ENCODE data around the gene MIDN.

Gene MIDN

DNA sequence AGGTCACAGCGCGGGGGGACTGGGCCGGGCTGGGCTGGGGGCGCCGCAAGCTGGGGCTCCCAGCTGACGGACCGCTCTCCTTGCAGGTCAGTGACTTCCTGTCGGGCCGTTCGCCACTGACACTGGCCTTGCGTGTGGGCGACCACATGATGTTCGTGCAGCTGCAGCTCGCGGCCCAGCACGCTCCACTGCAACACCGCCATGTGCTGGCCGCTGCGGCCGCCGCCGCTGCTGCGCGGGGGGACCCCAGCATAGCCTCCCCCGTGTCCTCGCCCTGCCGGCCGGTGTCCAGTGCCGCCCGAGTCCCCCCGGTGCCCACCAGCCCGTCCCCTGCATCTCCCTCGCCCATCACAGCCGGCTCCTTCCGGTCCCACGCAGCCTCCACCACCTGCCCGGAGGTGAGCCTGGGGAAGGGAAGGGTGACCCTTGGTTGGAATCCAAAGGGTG, 5.7 kb downstream of the MIDN start:
- Histone ChIP-seq H2AFZ (ENCODE audit: low read length) (no peak overlapping the region), H3F3A (ENCODE audit: insufficient read depth, low read length) (peaks cover 2% of the 10 kb centered on the region; the same call in 1 of the 2 replicates), H3K4me1 (ENCODE audit: low read length) (peaks cover 4% of the 10 kb centered on the region; the same call in 1 of the 2 replicates), H3K36me3 (replicated peaks; ENCODE audit: insufficient read depth, low read length) (peaks cover 12% of the 10 kb centered on the region; the same call in 1 of the 2 replicates), H3K9ac (ENCODE audit: low read length) (no peak overlapping the region), H4K20me1 (ENCODE audit: insufficient read depth, low read length) (no peaks in the 10 kb centered on the region), H3K27me3 (replicated peaks; ENCODE audit: insufficient read depth, low read length) (no peaks in the 10 kb centered on the region), H3K79me2 (ENCODE audit: low read length) (peaks cover 34% of the 10 kb centered on the region), H3K4me3 (ENCODE audit: low read length) (no peak overlapping the region), H3K9me2 (replicated peaks; ENCODE audit: insufficient read depth, low read length) (no peaks in the 10 kb centered on the region), H3K9me3 (replicated peaks; ENCODE audit: insufficient read depth, low read length) (no peaks in the 10 kb centered on the region), H3K4me2 (ENCODE audit: low read depth, low read length) (no peak overlapping the region), H3K27ac (ENCODE audit: low read length) (no peak overlapping the region)
- no peak for DNase-seq
- TF ChIP-seq EZH2 (optimal IDR thresholded peaks at IDR 0.05; ENCODE audit: low read depth, low read length) (no peak), EZH2phosphoT487 (IDR thresholded peaks at IDR 0.05; ENCODE audit: low read length) (no peak)
- TF ChIP-seq, protein P1, sequence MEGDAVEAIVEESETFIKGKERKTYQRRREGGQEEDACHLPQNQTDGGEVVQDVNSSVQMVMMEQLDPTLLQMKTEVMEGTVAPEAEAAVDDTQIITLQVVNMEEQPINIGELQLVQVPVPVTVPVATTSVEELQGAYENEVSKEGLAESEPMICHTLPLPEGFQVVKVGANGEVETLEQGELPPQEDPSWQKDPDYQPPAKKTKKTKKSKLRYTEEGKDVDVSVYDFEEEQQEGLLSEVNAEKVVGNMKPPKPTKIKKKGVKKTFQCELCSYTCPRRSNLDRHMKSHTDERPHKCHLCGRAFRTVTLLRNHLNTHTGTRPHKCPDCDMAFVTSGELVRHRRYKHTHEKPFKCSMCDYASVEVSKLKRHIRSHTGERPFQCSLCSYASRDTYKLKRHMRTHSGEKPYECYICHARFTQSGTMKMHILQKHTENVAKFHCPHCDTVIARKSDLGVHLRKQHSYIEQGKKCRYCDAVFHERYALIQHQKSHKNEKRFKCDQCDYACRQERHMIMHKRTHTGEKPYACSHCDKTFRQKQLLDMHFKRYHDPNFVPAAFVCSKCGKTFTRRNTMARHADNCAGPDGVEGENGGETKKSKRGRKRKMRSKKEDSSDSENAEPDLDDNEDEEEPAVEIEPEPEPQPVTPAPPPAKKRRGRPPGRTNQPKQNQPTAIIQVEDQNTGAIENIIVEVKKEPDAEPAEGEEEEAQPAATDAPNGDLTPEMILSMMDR (IDR thresholded peaks at IDR 0.05; ENCODE audit: low read length): no peak

DNA sequence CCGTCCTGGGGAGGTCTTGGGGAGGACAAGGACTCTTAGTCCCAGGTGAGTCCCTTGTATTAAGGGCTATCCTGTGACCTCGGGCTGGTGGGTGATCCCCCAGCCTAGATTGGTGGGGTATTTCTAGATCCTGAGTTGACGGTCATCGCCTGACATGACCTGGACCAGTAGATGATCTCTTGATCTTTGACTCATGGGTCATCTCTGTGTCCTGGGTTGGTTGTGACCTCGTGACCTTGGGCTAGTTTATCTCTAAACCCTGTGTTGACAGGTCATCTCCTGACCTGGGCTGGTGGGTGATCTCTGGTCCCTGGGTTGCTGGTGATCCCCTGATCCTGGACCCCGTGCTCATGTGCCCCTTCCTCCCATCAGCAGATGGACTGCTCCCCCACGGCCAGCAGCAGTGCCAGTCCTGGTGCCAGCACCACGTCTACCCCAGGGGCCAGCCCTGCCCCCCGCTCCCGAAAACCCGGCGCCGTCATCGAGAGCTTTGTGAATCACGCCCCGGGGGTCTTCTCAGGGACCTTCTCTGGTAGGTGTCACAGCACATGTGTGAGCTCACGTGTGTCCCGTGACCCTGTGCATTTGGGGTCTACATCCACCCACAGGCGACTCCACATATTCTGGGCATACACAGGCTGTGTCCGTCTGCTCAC, 6.3 kb downstream of the MIDN start:
- peaks cover 6% of the 10 kb centered on the region; the same call in 1 of the 2 replicates for H3K4me1 ChIP-seq (ENCODE audit: low read length)
- H3K9me3 ChIP-seq (replicated peaks; ENCODE audit: insufficient read depth, low read length): no peaks in the 10 kb centered on the region
- no peak overlapping the region for H3K4me2 ChIP-seq (ENCODE audit: low read depth, low read length)
- H3K9ac ChIP-seq (ENCODE audit: low read length): no peak overlapping the region
- H3K27ac ChIP-seq (ENCODE audit: low read length): no peak overlapping the region
- H3F3A ChIP-seq (ENCODE audit: insufficient read depth, low read length): peaks cover 8% of the 10 kb centered on the region
- H3K9me2 ChIP-seq (replicated peaks; ENCODE audit: insufficient read depth, low read length): no peaks in the 10 kb centered on the region
- peaks cover 12% of the 10 kb centered on the region; the same call in 1 of the 2 replicates for H3K36me3 ChIP-seq (replicated peaks; ENCODE audit: insufficient read depth, low read length)
- no peak overlapping the region for H3K4me3 ChIP-seq (ENCODE audit: low read length)
- TF ChIP-seq EZH2phosphoT487 (IDR thresholded peaks at IDR 0.05; ENCODE audit: low read length): no peak
- TF ChIP-seq, protein P1 (IDR thresholded peaks at IDR 0.05; ENCODE audit: low read length): no peak
- no peak for TF ChIP-seq EZH2 (optimal IDR thresholded peaks at IDR 0.05; ENCODE audit: low read depth, low read length)
- no peak for DNase-seq
- peaks cover 38% of the 10 kb centered on the region for H3K79me2 ChIP-seq (ENCODE audit: low read length)
- no peaks in the 10 kb centered on the region for H3K27me3 ChIP-seq (replicated peaks; ENCODE audit: insufficient read depth, low read length)
- H2AFZ ChIP-seq (ENCODE audit: low read length): no peak overlapping the region
- H4K20me1 ChIP-seq (ENCODE audit: insufficient read depth, low read length): no peaks in the 10 kb centered on the region

DNA sequence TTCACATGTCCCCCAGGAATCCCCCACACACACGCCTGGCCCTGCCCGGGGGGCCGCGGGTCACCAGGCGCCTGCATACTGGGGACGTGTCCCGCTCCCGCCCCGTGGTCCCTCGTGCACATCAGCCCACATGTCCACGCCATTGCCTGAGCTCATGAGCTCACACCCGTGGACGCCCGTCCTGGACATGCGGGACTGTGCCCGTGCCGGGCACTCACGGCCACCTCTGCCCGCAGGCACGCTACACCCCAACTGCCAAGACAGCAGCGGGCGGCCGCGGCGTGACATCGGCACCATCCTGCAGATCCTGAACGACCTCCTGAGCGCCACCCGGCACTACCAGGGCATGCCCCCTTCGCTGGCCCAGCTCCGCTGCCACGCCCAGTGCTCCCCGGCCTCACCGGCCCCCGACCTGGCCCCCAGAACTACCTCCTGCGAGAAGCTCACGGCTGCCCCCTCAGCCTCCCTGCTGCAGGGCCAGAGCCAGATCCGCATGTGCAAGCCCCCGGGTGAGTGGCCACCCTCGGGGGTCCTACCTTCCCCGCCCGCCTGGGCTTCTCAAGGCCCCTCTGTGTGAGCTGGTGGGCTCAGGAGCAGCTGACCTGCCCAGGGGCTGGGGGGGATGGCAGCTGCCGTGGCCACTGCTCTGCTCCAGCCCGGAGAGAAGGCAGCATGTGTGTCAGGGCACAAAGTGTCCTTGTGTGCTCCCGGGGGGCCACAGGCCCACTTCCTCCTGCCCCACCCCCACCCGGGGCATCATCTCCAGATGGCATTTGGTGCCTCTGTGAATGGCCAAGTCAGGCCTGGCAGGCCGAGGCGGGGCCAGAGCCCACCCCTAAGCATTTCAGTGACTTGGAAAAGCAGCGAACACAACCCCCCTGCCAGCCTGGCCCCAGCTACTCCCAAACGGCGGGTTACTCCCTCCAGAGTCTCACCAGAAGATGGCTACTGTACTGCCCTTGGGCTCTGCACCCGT, 7.1 kb downstream of the MIDN start:
- H3K4me2 ChIP-seq (ENCODE audit: low read depth, low read length): no peak overlapping the region
- no peaks in the 10 kb centered on the region for H4K20me1 ChIP-seq (ENCODE audit: insufficient read depth, low read length)
- H3K27me3 ChIP-seq (replicated peaks; ENCODE audit: insufficient read depth, low read length): no peaks in the 10 kb centered on the region
- TF ChIP-seq EZH2 (optimal IDR thresholded peaks at IDR 0.05; ENCODE audit: low read depth, low read length) (no peak), EZH2phosphoT487 (IDR thresholded peaks at IDR 0.05; ENCODE audit: low read length) (no peak)
- TF ChIP-seq, protein P1 (IDR thresholded peaks at IDR 0.05; ENCODE audit: low read length): no peak
- peaks cover 43% of the 10 kb centered on the region for H3K79me2 ChIP-seq (ENCODE audit: low read length)
- no peaks in the 10 kb centered on the region for H3K9me3 ChIP-seq (replicated peaks; ENCODE audit: insufficient read depth, low read length)
- peaks cover 12% of the 10 kb centered on the region; the same call in 1 of the 2 replicates for H3K36me3 ChIP-seq (replicated peaks; ENCODE audit: insufficient read depth, low read length)
- H3K4me3 ChIP-seq (ENCODE audit: low read length): no peak overlapping the region
- H3K4me1 ChIP-seq (ENCODE audit: low read length): peaks cover 14% of the 10 kb centered on the region
- DNase-seq: no peak
- H3F3A ChIP-seq (ENCODE audit: insufficient read depth, low read length): peaks cover 16% of the 10 kb centered on the region
- no peak overlapping the region for H3K27ac ChIP-seq (ENCODE audit: low read length)
- no peak overlapping the region for H3K9ac ChIP-seq (ENCODE audit: low read length)
- no peaks in the 10 kb centered on the region for H3K9me2 ChIP-seq (replicated peaks; ENCODE audit: insufficient read depth, low read length)
- no peak overlapping the region for H2AFZ ChIP-seq (ENCODE audit: low read length)

Measured in MM.1S (cell line).